Pons (tissue), 1 donor: ENCODE data around the gene L3MBTL3.
A peak's percentile ranks its signal among the peaks of the same experiment; 100 is the strongest.

ENCODE experiments used
- DNase-seq: peaks from one replicate; pipeline ENCODE4 v3.0.0-alpha.2; 2016; ENCODE audit warnings: low spot score

L3MBTL3 gene

DNA sequence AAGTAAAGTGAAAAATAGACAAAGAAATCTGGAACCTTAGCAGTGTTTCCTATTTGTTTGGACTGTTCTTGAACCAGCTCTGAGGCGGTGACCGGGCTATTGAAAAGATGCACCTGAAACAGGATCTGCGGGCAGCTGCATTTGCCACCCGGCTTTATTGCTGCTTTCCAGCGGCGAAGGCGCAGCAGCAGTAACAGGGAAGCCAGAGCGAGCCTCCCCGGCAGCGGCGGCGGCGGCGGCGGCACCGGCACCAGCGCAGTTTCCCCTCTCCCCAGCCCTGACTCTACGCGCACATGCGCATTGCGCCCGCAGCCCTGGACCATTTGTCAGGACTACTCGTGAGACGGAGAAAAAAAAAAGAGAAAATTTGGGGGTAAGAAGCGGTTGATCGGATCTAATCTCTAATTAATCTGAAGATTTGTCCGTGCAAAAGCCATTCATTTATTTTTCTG, at the start of gene L3MBTL3:
Gene L3MBTL3, plus strand, starts transcription at position 290 of the 452 bp plus-strand sequence. CDS start 24,119 bp downstream, outside the sequence.
- DNase-seq, result peak; percentile 78

- DNase-seq, result no peak
These were observed 49.3 kb upstream of the L3MBTL3 start for GRCh38 chr6:129969064-129969463.

GRCh38 chr6:129976110-129976509, 42.3 kb upstream of the L3MBTL3 start:
- no peak for DNase-seq

DNA sequence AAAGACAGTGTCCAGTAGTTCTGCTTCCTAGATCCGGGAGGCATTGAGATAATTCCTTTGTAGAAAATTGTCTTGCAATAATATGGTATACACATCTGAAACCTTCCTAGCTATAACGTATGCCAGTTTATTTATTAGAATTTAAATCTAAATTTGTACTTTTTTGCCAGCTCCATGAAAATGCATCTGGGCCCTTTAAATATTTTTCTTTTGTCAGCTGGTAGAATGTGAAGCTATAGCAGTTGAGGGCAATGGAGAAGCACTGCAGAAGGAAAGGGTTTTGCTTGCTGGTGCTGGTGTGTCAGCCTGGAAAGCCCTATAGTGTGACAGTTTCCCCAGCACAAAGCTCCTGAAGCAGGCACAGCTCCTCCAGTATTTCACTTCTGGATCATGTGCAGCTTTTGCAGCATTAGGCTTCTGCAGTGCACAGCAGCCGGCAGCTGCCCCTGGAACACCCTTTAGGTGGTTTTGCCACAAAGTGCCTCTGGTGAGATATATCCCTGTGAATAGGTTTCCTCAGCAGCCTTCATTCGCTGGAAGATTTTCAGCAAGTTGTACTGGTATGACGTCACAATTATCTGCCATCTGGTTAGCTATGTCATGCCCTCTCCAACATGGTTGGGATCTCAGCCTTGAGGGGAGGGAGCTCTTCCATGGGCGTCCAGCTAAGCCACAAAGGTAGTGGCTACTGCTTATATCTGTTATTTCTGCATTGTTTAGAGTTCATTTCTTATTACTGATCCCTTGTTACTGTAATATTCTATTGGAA, 40.0 kb upstream of the L3MBTL3 start:
- no peak for DNase-seq

GRCh38 chr6:129980821-129981220, 37.6 kb upstream of the L3MBTL3 start:
- no peak for DNase-seq

DNA sequence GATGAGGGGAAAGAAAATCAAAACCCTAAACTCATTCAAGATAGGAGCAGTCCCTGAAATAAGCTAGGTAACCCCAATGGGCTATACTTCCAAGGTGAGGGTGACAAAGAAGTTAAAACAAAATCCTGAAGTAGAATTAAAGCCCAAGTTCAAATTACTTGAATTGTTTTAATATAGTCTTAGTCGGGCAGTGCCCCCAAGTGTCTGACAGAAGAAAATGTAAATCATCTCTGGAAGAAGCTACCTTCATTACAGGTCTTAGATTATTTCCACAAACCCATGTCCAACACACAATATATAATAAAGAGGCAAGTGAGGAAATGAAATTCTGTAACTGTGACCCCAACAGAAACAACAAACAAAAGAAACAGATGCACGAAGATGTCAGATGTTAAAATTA, 36.8 kb upstream of the L3MBTL3 start:
- no peak for DNase-seq

DNA sequence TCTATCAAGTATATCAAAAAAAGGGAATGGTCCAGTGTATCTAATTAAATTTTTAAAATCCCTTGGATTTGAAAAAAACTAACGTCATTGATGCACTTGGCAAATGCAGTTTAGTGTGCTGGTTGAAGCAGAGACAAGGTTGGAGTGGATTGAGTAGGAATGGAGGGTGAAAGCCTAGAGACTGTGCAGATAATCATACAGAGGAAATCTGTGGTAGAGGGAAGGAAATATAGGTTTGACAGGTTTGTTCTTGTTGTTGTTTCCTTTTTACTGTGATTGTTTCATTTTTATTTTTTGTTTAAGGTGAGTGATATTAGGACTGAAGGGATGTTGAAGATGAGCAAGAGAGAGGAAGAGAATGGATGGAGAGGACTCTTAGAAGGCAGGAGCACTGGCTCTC, 29.0 kb upstream of the L3MBTL3 start:
- DNase-seq, result no peak

GRCh38 chr6:129992881-129993280, 25.5 kb upstream of the L3MBTL3 start:
- DNase-seq, result no peak

DNA sequence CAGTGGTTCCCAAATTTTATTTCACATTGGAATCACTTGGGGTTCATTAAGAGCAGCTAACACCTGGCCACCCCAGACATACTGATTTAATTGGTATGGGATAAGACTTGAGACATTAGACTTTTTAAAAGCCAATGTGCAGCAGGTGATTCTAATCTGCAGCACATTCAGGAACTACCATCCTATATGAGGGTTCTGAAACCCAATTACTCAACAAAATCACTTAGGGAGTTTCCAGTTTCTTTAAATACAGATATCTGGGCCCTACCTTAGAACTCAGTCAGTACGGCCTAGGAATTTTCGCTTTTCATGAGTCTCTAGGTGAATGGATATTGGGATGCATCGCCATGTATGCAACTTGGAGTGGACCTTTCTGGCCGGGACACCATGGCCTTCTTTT, 24.0 kb upstream of the L3MBTL3 start:
- DNase-seq, result no peak

- DNase-seq, result no peak
These were observed 22.0 kb upstream of the L3MBTL3 start for GRCh38 chr6:129996387-129996786.

DNA sequence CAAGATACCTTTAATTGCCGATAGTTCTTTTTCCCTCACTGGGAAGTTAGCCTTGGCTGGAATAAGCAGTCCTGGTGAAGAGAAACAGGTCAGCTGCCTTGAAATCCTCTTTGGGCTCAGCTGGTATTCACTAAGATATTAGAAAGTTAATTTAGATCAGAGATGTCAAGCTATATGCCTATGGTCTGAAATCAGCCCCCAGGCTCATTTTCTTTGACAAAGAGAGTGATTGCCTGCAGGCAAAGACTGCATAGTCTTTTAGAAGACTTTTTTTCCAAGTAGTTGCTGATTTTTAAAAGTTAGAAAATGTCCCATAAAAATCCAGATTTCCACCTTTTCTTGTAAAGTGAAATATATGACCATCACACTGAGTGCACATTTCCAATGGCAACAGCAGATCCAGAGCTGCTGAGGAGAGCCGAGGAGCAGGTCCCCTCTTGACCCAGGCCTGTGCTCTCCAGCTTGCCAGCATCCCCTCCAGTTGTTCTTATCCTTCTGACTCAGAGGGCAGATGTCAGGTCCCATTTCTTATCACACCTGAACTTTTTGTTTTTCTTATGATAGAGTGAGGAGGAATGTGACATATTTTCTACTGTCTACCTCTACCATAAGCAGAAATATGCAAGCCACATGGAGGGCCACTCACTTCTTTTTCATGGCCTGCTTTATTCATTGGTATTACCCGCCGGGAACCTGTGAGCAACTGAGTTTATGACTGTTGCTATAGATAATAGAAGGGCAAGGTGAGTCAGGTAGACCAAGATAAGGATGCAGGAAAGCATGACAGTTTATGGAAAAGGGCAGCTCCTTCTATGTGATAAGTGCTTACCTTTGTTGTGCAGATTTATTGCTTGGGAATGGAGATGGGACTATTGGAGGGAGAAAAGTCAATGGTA, 17.6 kb upstream of the L3MBTL3 start:
- no peak for DNase-seq

- DNase-seq, result no peak
These were observed 10.0 kb upstream of the L3MBTL3 start for GRCh38 chr6:130008236-130008873.

- DNase-seq, result no peak
These were observed 9.2 kb upstream of the L3MBTL3 start for GRCh38 chr6:130009146-130009545.

DNA sequence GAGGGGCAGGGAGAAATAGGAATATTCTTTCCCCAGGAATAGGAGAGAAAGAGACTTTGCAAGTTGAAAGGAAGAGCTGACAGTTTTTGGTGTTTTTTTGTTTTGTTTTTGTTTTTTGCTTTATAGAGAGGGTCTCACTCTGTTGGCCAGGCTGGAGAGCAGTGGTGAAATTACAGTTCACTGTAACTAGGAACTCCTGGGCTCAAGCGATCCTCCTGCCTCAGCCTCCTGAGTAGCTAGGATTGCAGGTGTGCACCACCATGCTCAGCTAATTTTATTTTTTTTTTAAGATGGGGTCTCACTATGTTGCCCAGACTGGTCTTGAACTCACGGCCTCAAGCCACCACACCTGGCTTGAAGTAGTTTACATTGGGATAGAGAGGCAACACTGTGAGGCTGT, 8.0 kb upstream of the L3MBTL3 start:
- DNase-seq, result no peak

- no peak for DNase-seq
These were observed 5.7 kb upstream of the L3MBTL3 start for GRCh38 chr6:130012728-130013127.

GRCh38 chr6:130018744-130019325, 454 bp downstream of the L3MBTL3 start:
- no peak for DNase-seq

- no peak for DNase-seq
These were observed 1.1 kb downstream of the L3MBTL3 start for GRCh38 chr6:130019326-130020072.

- no peak for DNase-seq
These were observed 1.9 kb downstream of the L3MBTL3 start for GRCh38 chr6:130020073-130020906.

DNA sequence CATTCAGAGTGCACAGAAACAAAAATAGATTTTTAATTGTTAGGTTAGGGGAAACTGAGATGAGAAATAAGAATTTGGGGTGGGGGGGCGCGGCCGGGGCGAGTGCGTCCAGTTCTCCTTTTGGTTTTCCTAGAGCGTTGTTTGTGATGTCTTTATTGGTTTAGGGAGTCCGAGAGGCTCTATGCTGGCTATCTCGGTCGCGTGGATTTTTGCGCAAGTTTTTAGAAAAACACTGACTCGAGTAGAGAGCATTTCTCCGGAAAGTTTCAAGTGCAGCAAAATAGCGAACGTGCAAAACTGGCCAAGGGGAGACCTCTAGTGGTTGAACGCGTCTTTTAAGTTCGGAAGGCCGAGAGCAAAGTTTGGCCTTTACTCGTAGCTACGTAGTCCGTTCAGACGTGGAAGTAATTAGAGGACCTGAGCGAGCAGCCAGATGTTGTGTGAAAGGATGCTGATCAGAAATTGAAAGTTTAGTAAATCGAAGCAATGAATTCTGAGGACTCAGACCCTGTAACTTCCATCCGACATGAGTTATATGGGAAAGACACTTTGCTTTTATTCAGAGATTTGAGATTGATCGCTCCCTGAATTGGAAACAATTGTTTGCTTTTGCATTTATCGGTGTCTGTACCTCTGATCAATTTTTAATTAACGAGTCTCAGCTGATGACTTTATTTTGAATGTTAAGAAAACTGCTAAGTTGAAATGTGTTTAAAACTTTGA, 2.7 kb downstream of the L3MBTL3 start:
- DNase-seq, result peak; percentile 94

DNA sequence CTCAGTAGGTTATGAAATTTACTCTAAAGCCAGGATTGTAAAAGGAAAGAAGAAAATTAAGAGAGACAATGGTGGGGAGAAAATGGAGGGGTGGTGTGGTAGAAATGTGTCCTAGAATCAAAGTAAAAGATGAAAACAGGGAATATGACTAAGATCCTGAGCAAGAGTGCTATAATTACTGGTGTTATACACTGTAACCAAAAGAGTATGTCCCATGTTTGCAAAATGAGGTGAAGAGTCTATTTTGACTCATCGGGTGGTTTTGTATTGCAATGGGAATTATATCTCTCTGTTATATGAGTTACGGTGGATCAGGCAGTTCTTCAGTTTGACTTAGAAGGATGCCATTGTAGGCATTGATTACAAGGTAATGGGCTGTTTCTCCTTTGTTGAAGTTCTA, 8.5 kb downstream of the L3MBTL3 start:
- DNase-seq, result no peak
